Measurements from ENCODE around the gene GALNT6. TPM values are rescaled to one million over a fixed set of nuclear protein-coding genes. Genes with fewer than 3 reads are reported as not detected.
A peak's percentile ranks its signal among the peaks of the same experiment; 100 is the strongest.

The GALNT6 gene
- total RNA-seq, 2 donors from 2014 or later, result 12.6 to 13.0 TPM

DNA sequence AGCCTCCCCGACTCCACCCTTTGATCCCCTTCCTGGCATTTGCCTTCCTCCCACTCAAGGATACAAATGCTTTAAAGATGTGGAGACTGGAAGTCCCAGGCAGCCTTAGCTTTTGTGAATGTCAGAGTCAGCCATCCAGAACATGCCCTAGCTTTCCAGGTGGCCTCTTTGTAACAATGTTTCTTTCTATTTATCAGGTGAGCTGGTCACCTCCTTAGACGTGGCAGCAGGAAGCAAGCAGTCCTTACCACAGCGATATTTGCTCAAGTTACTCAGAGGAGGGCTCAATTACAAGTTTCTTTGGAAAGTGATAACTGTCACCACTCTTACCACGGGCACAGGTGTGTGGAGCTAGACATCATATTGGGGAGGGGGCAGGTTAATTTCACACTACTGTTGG is 4.9 kb downstream of the GALNT6 start:
- Mint-ChIP-seq H3K4me1 (ENCODE audit: low read depth) (peaks cover 77% of the 10 kb centered on the region), H3K27me3 (ENCODE audit: low read depth) (no peaks in the 10 kb centered on the region), H3K9me3 (no peaks in the 10 kb centered on the region), H3K36me3 (ENCODE audit: insufficient read depth in 2 of 2) (peaks cover 0 to 11% of the 10 kb centered on the region in 2 donors), H3K27ac (no peak overlapping the region), H3K4me3 (no peak overlapping the region)
- DNase-seq (no peak), ATAC-seq (replicated peaks in 1 of 2) (no peak)

DNA sequence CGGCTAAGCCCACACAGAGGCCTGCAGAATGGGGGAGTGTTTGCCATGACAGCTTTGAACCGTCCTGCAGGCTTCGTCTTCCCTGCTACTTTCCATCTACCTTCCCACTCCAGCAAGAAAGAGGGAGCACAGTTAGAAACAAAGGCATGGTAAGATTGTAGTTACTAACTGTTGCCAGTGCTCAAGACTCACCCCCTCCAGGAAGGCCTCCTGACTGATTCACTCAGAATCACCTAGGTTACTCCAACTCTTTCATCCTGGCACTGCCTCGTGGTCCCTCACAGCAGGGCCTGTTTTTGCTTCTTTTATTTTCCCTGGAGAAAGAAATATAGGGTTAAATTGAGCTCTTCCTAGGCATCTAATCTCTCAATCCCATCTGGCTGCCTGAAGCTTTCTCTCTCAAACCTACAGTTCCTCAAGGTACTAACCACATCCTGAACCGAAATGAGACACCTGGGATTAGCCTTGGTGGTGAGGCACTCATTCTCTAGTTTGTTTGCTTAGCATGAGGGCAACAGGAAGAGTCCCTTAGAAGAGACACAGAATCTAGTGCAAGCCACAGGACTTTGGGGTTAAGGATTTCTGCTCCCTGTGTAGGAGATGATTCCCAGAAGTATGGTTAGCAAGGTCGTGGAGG is 7.8 kb downstream of the GALNT6 start:
- Mint-ChIP-seq H3K27ac (no peak overlapping the region), H3K4me3 (no peak overlapping the region), H3K9me3 (no peaks in the 10 kb centered on the region), H3K27me3 (ENCODE audit: low read depth) (no peaks in the 10 kb centered on the region), H3K36me3 (ENCODE audit: insufficient read depth in 2 of 2) (peaks cover 0 to 12% of the 10 kb centered on the region in 2 donors), H3K4me1 (ENCODE audit: low read depth) (peaks cover 56% of the 10 kb centered on the region)
- no peak for DNase-seq
- peak; percentile 44 to 58 for ATAC-seq (replicated peaks in 1 of 2)

- Mint-ChIP-seq H3K4me1 (ENCODE audit: low read depth) (peaks cover 45% of the 10 kb centered on the region), H3K36me3 (ENCODE audit: insufficient read depth in 2 of 2) (peaks cover 0 to 19% of the 10 kb centered on the region in 2 donors), H3K4me3 (no peak overlapping the region), H3K27me3 (ENCODE audit: low read depth) (no peaks in the 10 kb centered on the region), H3K9me3 (no peaks in the 10 kb centered on the region), H3K27ac (no peak overlapping the region)
- no peak for DNase-seq
- no peak for ATAC-seq (replicated peaks in 1 of 2)
These were observed 9.0 kb downstream of the GALNT6 start for GRCh38 chr12:51382173-51382572.

DNA sequence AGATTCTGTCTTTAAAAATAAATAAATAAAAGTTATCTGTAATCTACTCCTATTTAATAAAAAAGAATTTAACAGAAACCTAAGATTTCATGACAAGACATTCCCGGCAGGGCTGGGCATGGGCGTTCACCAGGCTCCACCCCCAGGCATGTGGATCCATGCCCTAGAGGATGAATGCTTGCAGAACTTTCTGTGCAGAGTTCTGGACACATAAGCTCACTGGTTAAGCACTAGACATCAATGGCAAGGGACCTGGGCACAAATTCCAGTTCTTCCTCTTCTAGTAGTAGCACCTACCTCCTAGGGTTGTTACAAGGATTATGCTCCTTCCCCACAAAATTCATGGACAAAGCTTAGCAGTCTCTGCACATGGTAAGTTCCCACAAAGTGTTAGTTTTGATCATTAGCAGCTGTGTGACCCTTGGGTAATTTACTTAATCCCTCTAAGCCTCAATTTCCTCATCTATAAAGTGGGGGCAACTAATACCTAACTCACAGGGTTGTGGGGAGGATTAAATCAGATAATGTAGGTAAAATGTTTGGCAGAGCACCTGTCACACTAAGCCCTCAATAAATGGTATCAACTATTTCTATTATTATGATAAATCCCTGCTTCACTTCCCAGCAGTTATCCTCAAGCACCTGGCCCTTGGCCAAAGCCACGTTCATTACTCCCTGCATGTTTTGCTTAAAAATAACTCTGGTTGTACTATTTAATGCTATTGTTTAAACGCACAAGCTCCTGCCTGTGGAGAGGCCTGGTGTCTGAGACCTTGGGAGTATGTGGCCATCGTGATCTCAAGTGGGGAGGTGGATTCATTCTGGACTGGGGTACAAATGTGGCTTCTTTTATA is 9.8 kb downstream of the GALNT6 start:
- Mint-ChIP-seq H3K4me1 (ENCODE audit: low read depth) (peaks cover 40% of the 10 kb centered on the region), H3K9me3 (no peaks in the 10 kb centered on the region), H3K27me3 (ENCODE audit: low read depth) (no peaks in the 10 kb centered on the region), H3K4me3 (no peak overlapping the region), H3K27ac (peak overlapping the region; percentile 27), H3K36me3 (ENCODE audit: insufficient read depth in 2 of 2) (peaks cover 0 to 19% of the 10 kb centered on the region in 2 donors)
- ATAC-seq (replicated peaks in 1 of 2) (no peak), DNase-seq (no peak)

- no peak overlapping the region for H3K4me3 Mint-ChIP-seq
- DNase-seq (no peak), ATAC-seq (replicated peaks in 1 of 2) (no peak)
- no peak overlapping the region for H3K27ac Mint-ChIP-seq
- no peaks in the 10 kb centered on the region for H3K27me3 Mint-ChIP-seq (ENCODE audit: low read depth)
- peaks cover 5 to 25% of the 10 kb centered on the region in 2 donors for H3K36me3 Mint-ChIP-seq (ENCODE audit: insufficient read depth in 2 of 2)
- no peaks in the 10 kb centered on the region for H3K9me3 Mint-ChIP-seq
- H3K4me1 Mint-ChIP-seq (ENCODE audit: low read depth), result peaks cover 43% of the 10 kb centered on the region
These were observed 11.6 kb downstream of the GALNT6 start for GRCh38 chr12:51379571-51379970.

DNA sequence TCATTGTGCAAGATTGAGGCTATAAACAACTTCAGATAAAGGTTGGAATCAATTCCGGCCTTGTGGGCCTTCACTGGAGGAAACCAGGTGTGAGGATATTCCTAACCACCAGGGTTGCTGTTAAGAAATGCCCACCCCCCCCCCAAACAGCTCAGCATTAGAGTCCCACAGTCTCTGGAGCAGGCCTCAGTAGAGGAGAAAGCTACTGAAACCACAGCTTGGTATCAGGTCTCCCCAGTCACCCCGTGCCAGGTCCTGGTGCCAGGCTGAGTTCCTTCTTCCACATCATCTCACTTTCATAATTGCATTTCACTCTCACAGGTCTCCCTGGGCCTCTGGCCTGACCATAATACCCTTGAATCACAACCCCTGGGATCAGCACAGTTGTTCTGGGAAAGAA is 12.5 kb downstream of the GALNT6 start:
- Mint-ChIP-seq H3K4me3 (no peak overlapping the region), H3K36me3 (ENCODE audit: insufficient read depth in 2 of 2) (peaks cover 5 to 25% of the 10 kb centered on the region in 2 donors), H3K27ac (no peak overlapping the region), H3K27me3 (ENCODE audit: low read depth) (no peaks in the 10 kb centered on the region), H3K9me3 (no peaks in the 10 kb centered on the region), H3K4me1 (ENCODE audit: low read depth) (peaks cover 37% of the 10 kb centered on the region)
- DNase-seq (no peak), ATAC-seq (replicated peaks in 1 of 2) (no peak)

DNA sequence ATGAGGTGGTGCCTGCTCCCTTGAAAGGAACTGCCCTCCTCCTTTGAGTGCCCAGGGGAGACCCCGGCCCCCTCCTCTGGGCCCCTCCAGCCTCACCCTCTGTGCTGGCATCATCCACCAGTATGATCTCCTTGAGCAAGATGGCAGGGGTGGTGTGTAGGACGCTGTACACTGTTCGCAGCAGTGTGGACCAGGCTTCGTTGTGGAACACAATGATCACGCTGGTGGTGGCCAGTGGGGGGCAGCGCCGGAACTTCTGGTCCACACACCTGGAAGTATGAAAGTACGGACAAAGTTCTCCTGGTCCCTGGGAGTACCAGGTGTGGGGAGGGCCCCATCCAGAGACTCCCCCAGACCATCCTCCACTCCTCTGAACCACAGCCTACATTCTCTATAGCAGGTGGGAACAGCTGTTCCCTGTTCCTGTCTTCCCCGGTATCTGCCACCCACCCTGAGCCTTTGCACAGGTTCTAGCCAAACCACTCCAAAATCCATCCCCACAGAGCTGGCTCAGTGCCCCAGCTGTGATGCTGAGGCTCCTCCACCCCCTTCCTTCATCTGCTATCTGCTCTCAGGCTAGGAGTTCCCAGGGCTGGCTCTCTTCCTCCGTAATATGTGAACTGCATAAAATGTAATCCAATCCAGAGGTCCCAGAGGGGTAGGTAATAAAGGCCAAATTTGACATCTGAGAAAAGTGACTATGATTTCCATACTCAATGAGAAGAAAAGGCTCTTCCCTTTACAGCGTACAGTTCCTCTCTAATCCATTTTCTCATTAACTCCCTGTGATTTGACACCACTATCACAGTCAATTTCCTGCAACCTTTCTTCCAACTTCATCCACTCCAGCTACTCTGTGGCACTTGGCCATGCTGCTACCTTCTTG is 13.9 kb downstream of the GALNT6 start:
- H3K4me1 Mint-ChIP-seq (ENCODE audit: low read depth), result peaks cover 32% of the 10 kb centered on the region
- H3K27me3 Mint-ChIP-seq (ENCODE audit: low read depth), result no peaks in the 10 kb centered on the region
- no peak overlapping the region for H3K4me3 Mint-ChIP-seq
- H3K27ac Mint-ChIP-seq, result no peak overlapping the region
- DNase-seq (no peak), ATAC-seq (replicated peaks in 1 of 2) (no peak)
- peaks cover 9 to 21% of the 10 kb centered on the region in 2 donors for H3K36me3 Mint-ChIP-seq (ENCODE audit: insufficient read depth in 2 of 2)
- H3K9me3 Mint-ChIP-seq, result no peaks in the 10 kb centered on the region

DNA sequence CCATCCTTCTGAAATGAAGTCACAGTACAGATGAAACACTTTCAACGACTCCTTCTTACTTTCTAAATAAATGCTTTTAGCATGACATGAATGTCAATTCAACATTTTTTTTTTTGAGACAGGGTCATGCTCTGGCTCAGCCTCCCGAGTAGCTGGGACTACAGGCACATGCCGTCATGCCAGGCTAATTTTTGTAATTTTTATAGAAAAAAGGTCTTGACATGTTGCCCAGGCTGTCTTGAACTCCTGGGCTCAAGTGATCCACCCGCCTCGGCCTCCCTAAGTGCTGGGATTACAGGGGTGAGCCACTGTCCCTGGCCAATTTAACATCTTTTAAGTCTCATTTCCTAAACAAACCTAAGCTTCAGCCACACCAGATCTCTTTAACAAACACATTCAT is 16.4 kb downstream of the GALNT6 start:
- no peaks in the 10 kb centered on the region for H3K9me3 Mint-ChIP-seq
- peaks cover 9 to 17% of the 10 kb centered on the region in 2 donors for H3K36me3 Mint-ChIP-seq (ENCODE audit: insufficient read depth in 2 of 2)
- no peak for ATAC-seq (replicated peaks in 1 of 2)
- DNase-seq, result no peak
- no peak overlapping the region for H3K27ac Mint-ChIP-seq
- no peaks in the 10 kb centered on the region for H3K27me3 Mint-ChIP-seq (ENCODE audit: low read depth)
- no peak overlapping the region for H3K4me3 Mint-ChIP-seq
- peaks cover 44% of the 10 kb centered on the region for H3K4me1 Mint-ChIP-seq (ENCODE audit: low read depth)

- Mint-ChIP-seq H3K36me3 (ENCODE audit: insufficient read depth in 2 of 2) (peaks cover 9 to 15% of the 10 kb centered on the region in 2 donors), H3K27ac (no peak overlapping the region), H3K4me3 (no peak overlapping the region), H3K9me3 (no peaks in the 10 kb centered on the region), H3K27me3 (ENCODE audit: low read depth) (no peaks in the 10 kb centered on the region), H3K4me1 (ENCODE audit: low read depth) (peaks cover 49% of the 10 kb centered on the region)
- DNase-seq, result no peak
- no peak for ATAC-seq (replicated peaks in 1 of 2)
These were observed 16.8 kb downstream of the GALNT6 start for GRCh38 chr12:51374361-51374760.

GRCh38 chr12:51373187-51373586 is 18.0 kb downstream of the GALNT6 start:
- Mint-ChIP-seq H3K27ac (no peak overlapping the region), H3K4me1 (ENCODE audit: low read depth) (peaks cover 52% of the 10 kb centered on the region), H3K4me3 (no peak overlapping the region), H3K9me3 (no peaks in the 10 kb centered on the region), H3K27me3 (ENCODE audit: low read depth) (no peaks in the 10 kb centered on the region), H3K36me3 (ENCODE audit: insufficient read depth in 2 of 2) (peaks cover 9 to 15% of the 10 kb centered on the region in 2 donors)
- no peak for ATAC-seq (replicated peaks in 1 of 2)
- DNase-seq, result no peak

DNA sequence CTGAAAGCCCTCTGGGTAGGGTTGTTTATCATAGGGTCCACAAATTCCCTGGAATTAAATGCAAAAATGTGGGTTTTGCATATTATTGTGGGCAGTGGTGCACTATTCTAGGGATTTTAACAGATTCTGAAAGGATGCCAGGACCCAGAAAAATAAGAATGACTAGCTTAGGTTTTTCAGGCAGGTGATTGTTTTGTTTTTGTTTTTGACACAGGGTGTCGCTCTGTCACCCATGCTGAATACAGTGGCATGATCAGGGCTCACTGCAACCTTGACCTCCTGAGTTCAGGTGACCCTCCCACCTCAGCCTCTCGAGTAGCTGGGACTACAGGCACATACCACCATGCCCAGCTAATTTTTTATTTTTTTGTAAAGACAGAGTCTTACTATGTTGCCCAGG is 19.2 kb downstream of the GALNT6 start:
- no peak for ATAC-seq (replicated peaks in 1 of 2)
- Mint-ChIP-seq H3K4me3 (no peak overlapping the region), H3K27ac (no peak overlapping the region), H3K27me3 (ENCODE audit: low read depth) (no peaks in the 10 kb centered on the region), H3K4me1 (ENCODE audit: low read depth) (peaks cover 61% of the 10 kb centered on the region), H3K9me3 (no peaks in the 10 kb centered on the region), H3K36me3 (ENCODE audit: insufficient read depth in 2 of 2) (peaks cover 9% of the 10 kb centered on the region in 2 donors)
- DNase-seq, result no peak

GRCh38 chr12:51371295-51371953 is 19.8 kb downstream of the GALNT6 start:
- H3K4me3 Mint-ChIP-seq, result peak overlapping the region; percentile 41 to 55
- DNase-seq, result no peak
- peaks cover 62% of the 10 kb centered on the region for H3K4me1 Mint-ChIP-seq (ENCODE audit: low read depth)
- H3K9me3 Mint-ChIP-seq, result no peaks in the 10 kb centered on the region
- no peaks in the 10 kb centered on the region for H3K27me3 Mint-ChIP-seq (ENCODE audit: low read depth)
- H3K36me3 Mint-ChIP-seq (ENCODE audit: insufficient read depth in 2 of 2), result peaks cover 9% of the 10 kb centered on the region in 2 donors
- ATAC-seq (replicated peaks in 1 of 2), result no peak
- H3K27ac Mint-ChIP-seq, result no peak overlapping the region

Measured in activated T-cell treated with anti-CD3 and anti-CD28 coated beads, Interleukin-2, amount 50 U/mL, for 72 hours (primary cell).